T follicular helper cell (primary cell): ENCODE data around the gene BTD.
"Not testable (repeated sequence)": the region's sequence is repeated elsewhere in the genome, so short reads cannot be mapped to it uniquely, and the experiment has no call there.

ENCODE experiments used
- DNase-seq: peaks from one replicate; pipeline ENCODE4 v3.0.0-alpha.2; 2020; ENCODE audit warnings: low read depth

Gene BTD

DNA sequence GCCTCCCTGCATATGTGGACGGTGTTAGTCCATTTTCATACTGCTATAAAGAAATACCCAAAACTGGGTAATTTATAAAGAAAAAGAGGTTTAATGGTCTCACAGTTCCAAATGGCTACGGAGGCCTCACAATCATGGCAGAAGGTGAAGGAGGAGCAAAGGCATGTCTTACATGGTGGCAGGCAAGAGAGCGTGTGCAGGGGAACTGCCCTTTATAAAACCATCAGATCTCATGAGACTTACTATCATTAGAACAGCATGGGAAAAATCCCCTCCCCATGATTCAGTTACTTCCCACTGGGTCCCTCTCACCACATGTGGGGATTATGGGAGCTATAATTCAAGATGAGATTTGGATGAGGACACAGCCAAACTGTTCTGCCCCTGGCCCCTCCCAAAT is 1.3 kb downstream of the BTD start:
- not testable (repeated sequence) for DNase-seq

DNA sequence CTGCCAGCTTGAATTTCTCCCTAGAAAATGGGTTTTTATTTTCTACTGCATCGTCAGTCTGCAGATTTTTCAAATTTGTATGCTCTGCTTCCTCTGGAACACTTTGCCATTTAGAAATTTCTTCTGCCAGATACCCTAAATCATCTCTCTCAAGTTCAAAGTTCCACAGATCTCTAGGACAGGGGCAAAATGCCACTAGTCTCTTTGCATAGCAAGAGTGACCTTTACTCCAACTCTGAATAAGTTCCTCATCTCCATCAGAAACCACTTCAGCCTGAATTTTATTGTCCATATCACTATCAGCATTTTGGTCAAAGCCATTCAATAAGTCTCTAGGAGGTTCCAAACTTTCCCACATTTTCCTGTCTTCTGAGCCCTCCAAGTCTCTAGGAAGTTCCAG is 3.0 kb downstream of the BTD start:
- DNase-seq: not testable (repeated sequence)

DNA sequence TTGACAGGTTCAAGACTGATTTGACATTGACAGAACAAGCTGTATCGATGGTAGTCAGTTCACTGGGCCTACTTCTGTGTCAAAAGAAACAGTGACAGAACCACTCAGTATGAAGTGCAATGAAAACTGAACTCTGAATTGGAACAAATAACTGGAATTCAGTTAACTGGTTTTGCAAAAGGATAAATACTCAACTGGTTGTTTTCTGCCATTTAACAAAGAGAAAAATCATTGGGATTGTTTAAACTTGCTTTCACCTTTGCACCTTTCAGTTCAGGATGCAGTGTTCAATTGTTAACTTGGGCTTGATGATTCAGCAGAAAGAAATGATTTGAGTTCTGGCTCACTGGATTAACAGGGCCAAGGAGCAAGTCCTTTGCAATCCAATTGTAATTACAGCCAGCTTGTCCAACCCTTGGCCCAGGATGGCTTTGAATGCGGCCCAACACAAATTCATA is 4.9 kb downstream of the BTD start:
- no peak for DNase-seq

DNA sequence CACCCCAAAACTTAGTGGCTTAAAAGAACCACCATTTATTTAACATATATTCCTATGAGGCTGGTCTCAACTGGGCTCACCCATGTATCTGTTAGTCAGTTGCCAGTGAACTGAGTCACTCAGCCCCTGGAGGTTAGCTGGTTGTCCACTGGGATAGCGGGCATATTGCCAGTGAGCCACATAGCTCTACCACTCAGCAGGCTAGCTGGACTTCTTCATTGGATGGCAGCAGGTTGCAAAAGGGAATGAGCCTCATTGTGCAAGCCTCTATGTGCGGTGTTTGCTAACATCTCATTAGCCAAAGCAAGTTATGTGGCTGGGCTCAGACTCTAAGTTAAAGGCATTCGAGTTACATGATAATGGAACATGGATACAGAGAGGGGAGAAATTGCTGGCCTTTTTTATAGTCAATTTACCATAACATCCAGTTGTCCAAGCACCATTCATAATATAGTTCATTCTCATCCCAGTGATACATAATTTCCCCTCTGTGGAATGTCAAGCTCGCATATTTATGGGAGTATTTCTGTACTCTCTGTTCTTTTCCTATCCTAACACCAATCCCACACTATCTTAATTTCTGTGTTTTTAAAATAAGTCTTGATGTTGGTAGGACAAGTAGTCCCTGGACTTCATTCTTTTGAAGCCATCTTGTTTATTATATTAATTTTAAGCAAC is 8.7 kb downstream of the BTD start:
- DNase-seq: no peak

DNA sequence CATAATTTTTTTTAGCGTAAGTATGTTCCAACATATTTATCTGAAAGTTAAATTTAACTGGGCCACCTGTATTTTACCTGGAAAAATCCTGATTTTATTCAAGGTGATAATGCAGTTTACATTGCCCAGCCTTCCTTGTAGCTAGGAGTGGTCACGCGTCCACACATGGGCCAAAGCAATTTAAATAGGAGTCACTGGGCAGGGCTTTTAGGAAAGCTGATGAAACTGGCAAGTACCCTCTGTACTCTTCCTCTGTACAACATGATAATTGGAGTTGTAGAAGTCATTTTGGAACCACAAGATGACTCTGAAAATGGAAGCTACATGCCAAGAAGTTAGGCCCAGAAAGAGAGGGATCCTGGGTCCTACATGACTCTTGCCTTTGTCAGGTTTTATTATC is 9.5 kb downstream of the BTD start:
- DNase-seq: no peak

DNA sequence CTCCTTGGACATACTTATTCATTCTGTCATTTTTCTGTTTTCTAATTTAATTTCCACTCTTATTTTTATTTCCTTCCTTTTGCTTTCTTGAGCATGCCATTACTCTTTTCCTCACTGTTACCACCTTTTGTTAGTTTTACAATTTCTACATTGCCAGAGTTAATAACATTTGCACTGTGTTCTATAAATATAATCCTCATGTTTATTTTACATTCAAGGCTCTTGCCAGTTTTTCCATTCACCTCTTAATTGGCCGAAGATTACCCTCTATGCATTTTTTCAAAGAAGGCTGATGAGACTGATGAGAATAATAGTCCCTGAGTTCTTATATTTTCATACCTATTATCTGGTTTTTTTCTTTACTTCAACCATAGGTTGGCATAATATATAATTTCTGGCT is 10.5 kb downstream of the BTD start:
- DNase-seq: no peak

DNA sequence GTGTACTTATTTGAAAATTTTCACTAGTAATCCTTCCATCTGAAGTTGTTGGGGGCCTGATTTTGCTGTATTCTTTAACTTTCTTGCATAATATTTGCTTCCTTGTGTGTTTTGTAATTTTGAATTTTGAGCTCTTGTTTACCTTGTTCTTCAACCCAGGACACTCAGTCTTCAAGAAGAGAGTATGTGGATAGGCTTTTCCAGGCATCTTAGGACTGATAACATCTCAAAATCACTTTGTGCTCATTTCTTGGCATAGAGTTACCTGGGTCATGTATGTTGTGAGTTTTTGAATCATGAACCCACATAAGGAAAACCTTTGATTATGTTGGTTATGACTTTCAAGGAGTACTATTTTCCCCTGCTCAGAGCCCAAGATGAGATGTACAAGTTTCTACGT is 13.4 kb downstream of the BTD start:
- DNase-seq: no peak

DNA sequence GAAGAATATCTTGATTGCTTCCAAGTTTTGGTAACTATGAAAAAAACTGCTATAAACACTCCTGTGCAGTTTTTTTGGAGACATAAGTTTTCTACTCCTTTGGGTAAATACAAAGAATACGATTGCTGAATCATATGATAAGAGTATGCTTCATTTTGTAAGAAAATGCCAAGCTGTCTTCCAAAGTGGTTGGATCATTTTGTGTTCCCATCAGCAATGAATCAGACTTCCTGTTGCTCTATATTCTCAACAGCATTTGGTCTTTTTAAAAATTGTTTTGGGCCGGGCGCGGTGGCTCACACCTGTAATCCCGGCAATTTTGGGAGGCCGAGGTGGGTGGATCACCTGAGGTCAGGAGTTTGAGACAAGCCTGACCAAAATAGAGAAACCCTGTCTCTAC is 14.5 kb downstream of the BTD start:
- no peak for DNase-seq

DNA sequence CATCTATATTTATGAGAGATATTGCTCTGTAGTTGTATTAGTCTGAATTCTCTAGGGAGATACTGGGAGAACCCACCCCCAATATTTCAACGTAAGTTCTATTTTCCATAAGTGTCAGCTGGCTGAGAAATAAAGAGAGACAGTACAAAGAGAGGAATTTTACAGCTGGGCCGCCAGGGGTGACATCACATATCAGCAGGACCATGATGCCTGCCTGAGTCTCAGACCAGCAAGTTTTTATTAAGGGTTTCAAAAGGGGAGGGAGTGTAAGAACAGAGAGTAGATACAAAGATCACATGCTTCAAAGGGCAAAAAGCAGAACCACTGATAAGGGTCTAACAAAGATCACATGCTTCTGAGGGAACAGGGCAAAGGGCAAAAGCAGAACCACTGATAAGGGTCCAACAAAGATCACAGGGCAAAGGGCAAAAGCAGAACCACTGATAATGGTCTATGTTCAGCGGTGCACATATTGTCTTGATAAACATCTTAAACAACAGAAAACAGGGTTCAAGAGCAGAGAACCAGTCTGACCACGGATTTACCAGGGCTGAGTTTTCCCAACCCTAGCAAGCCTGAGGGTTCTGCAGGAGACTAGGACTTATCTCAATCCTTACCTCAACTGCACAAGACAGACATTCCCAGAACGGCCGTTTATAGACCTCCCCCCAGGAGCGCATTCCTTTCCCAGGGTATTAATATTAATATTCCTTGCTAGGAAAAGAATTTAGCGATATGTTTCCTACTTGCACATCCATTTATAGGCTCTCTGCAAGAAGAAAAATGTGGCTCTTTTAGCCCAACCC is 18.3 kb downstream of the BTD start:
- DNase-seq: not testable (repeated sequence)

DNA sequence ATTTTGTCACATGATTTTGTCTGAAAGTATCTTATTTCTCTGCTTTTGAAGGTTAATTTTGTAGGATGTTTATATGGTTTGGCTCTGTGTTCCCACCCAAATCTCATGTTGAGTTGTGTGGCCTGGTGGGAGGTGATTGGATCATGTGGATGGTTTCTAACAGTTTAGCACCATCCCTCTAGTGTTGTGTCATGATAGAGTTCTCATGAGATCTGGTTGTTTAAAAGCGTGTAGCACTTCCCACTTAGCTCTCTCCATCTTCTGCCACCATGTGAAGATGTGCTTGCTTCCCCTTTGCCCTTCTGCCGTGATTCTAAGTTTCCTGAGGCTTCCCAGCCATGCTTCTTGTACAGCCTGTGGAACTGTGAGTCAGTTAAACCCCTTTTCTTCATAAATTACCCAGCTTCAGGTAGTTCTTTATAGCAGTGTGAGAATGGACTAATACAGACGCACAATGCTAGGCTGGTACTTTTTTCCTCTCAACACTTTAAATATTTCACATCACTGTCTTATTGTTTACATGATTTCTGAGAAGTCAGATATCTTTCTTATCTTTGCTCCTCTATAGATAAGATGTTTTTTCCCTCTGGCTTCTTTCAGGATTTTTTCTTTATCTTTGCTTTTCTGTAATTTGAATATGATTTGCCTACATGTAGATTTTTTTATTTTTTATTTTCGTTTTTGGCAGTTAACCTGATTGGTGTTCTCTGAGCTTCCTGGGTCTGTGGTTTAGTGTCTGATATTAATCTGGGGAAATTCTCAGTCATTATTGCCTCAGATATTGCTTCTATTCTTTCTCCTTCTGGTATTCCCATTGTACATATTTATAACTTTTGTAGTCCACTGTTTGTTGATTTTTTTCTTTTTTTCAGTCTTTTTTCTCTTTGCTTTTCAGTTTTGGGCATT is 22.2 kb downstream of the BTD start:
- no peak for DNase-seq

DNA sequence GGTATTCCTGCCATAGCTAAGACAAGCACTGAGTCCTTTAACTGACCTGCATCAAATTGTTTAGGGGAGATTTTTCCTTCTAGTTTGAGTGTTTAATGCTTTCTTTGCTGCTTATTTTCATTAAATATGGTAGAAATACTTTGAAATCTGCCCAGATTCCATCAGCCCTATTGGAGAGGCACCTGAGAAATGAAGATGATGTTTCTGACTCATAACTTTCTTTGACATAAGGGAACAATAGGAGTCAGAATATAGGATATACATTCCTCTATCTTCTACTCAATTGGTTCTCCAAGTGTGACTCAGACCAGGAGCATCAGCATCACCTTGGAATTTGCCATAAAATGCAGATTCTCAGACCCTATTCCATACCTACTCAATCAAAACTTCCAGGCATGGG is 27.4 kb downstream of the BTD start:
- DNase-seq: no peak

DNA sequence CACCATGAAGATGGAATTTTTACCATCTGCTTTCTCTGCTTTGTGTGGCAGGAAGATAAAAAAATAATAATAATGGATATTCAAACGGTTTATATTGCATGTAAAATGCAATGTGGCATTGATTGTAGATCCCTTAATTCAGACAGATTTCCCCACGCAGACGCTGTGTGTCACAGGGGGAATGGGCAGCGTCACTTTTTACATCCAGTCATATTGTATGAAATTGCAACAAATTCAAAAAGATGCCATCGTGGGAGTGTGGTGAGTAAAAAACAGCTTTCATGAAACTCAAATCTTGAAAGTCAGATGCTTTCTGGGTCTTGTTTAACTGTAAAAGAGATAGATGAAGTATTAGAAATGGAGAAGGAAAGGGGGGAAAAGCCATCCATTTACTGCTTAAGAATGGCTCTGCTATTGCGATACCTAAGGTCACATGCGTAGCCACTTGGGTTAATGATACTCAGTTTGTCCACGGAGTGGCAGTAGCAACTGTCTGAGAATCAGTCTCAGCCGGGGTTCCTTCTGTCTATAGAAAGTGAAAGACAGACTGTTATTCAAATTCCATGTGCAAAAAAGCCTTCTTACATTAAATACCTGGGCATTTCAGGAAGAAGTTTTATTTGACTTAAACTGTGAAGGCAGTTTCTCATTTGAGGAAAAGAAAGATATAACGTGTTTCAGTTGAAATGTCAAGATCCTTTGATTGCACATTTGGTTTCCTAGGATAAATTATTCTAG is 28.5 kb downstream of the BTD start:
- DNase-seq: peak; percentile 43

DNA sequence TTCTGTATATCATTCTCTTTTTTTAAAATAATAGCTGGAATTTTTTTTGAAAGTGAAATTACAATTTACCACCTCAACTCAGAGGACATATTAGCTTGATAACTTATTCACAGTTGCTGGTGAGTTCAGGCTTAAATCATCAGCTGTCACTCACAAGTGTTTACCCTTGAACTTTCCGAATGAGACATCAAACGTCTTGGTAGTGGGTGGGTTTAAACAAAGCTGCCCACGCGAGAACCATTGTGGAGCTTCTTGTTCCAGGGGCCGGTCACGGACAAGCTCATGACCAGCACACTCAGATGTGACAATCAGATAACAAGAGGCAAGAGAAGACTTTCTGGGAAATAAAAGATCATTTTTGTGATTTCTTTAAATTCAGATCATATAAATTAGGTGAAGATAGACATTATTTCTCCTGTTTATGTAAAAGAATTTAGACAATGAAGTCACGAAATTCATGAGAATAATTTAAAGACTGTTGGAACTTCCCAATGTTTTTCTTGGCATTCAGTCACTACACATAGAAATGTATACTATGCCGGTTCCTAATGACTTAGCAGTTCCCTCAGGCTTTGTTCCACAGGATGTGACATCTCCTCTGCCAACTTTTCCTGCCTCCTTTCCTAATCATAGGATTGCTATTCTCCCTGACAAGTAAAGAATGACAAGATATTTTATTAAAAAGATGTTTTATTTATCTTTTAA is 29.3 kb downstream of the BTD start:
- no peak for DNase-seq

DNA sequence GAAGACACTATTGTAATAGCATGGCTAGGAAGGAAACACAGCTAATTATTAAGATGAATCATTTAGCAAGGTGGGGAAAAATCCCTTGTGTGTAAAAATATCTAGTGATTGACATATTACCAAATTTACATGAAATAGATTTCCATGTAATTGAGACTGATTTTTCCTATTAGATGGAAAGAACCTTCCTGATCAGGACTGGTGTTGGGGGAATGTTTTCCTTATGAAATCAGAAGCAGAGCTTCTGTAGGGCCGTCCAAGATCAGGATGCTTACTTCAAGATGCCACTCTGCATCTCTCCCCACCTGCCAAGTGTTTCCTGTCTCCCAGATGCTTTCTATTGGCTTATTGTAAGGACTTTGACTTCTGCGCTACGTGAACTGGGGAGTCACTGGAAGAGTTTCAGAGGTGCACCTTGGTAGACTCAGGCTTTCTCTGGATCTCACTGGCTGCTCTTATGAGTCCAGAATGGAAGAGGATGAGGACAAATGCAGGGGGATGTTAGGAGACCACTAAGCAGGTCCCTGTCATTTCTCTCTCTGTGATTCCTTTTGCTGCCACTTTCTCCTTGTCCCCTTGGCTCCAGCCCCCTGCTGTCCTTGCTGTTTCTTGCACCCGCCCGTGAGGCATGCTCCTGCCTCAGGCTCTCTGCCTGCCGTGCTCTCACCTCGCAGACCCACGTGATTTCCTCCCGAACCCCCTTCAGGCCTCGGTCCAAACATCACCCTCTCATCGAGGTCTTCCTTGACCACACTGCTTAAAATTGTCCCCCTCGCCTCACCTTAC is 30.1 kb downstream of the BTD start:
- DNase-seq: no peak

DNA sequence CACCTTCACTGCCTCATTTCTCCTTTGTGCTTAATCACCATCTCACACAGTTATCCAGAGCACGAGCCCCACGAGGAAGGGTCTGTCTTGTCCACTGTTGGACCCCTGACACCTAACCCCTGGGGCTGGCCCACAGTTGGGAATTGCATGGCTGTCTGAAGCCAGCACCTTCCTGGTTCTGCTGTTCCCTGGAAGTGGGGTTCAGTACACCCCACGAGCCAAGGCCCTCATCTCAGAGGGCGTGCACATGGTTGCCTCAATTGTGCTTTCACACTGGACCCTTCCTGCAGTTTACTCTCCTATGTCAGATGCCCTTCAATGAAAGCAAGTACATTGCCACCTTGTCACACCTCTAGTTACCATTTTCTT is 30.7 kb downstream of the BTD start:
- no peak for DNase-seq

DNA sequence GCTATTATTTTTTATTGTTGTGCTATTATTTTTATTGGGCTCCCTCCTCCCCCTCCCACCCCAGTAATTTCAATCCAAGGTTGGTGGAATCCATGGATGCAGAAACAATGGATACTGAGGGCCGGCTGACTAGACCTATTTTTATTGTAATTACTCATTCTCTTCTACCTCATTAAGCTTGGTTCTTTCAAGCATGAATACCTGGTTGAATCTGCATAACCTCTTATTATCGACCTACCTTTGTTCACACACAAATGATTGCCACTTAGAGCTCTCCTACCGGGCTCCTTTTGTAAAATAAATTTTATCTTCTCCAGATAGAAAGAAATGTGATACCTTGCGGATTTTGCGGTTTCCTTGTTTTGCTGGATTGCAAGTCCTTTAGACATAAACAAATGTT is 31.6 kb downstream of the BTD start:
- no peak for DNase-seq

DNA sequence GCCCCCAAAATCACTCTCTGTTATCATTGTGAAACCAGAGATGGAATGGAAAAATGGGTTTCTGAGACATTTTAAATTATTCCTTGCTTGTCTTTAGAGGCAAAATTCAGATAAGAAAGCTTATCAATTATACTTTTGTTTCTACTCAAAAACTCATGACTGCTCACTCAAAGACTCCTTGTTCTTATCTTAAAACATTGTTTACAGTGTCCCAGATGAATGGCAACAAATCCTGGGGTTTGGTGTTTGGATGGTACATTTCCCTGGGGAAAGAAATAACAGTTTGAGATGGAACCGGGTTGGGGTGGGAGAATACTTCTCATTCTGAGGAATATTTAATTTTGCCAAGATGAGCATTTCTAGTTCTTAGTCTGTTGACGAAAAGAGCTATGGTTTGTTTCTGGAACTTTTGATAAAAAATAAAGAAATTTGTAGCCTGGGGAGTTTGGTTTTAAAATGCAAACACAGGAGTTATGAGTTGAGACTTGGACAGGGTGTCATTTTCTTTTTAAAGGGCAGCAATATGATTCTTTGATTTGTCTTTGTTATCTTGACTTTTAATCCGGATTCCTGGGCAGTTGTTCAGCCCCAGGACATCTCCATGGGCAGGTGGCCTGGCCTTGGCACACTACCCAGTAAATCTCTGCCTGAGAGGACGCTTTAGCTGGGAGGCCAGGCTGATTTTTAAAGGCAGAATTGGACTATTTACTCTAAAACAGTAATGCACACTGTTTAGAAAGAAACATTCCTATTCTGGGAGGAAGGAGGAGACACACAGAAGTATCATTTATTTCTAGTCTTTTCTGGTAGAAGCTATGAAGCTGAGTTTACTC is 32.4 kb downstream of the BTD start:
- DNase-seq: no peak

DNA sequence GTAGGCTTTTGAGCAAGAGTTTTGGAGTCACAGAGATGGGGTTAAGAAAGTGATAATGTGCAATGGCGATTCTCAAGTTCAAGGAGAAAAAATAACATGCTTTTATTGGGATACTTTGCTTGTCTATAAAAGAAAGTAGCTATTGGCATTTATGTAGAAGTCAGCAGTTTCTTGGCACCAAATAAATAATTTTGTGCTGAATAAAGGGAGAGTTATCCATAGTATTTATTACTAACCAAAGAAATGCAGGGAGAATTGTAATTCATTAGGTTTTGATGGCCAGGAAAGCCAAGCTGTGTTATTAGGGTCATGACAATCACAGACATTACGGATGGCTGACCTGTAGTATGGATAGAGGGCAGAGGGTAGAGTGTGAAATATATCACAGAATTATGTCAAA is 33.1 kb downstream of the BTD start:
- no peak for DNase-seq

DNA sequence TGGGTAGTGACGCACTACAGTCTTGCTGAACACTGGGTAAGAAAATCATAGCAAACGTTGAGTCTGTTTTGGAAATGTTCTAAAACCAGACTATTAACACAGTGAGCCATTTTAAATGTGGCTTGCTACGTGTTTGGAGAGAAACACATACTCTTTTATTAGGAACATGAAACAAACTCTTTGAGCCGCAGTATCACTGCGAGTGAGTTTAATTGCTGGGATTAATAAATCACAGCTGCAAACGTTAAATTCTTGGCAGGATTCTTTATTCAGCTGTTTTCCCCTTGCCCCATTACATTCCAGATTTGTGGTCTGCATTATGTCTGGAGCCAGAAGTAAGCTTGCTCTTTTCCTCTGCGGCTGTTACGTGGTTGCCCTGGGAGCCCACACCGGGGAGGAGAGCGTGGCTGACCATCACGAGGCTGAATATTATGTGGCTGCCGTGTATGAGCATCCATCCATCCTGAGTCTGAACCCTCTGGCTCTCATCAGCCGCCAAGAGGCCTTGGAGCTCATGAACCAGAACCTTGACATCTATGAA is 33.6 kb downstream of the BTD start:
- no peak for DNase-seq
